ENCODE results near the gene DCAF7.
A peak's percentile ranks its signal among the peaks of the same experiment; 100 is the strongest.

The DCAF7 gene

DNA sequence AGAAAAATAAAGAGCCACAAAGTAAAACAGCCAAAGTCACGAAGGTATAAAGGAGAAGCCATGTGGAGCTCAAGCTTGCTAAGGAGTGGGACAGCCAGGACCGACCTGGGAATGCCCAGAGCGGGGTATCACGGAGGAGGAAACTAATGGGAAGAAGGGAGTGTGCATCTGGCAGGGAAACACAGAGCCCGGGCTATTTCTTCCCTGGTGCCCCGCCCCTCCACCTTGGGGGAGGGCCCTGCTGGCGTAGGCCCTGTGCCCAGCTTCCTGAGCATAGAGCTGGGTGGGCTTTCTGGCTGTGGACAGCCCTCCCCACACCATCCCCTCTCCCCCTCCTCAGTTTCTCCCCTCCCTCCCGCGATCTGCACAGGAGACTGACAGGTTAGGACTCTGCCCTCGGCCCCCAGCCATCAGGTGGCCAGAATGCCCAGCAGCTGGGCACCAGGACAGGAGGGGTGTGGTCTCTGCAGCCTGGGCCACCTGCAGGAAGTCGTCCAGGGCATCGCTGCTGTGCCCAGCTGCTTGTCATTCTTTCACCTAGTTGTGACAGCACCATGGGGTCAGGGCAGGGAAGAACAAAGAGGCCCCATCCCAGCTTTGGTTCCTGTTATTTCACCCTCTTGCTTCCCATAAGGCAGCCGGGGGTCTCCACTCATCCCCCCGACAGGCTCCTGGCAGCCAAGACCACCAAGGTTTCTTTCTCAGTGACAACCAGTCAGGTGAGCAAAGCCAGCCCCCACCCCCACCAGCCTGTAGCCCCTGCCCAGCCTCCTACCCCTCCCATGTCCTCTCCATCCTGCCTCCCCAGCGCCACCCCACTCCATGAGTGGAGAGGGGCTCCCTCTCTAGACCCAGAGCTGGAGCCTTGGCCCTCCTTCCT is 7.1 kb upstream of the DCAF7 start:
- no peak overlapping the region for H3K4me3 ChIP-seq (ENCODE audit: low read depth, low read length)
- DNase-seq (ENCODE audit: low read depth): no peak

DNA sequence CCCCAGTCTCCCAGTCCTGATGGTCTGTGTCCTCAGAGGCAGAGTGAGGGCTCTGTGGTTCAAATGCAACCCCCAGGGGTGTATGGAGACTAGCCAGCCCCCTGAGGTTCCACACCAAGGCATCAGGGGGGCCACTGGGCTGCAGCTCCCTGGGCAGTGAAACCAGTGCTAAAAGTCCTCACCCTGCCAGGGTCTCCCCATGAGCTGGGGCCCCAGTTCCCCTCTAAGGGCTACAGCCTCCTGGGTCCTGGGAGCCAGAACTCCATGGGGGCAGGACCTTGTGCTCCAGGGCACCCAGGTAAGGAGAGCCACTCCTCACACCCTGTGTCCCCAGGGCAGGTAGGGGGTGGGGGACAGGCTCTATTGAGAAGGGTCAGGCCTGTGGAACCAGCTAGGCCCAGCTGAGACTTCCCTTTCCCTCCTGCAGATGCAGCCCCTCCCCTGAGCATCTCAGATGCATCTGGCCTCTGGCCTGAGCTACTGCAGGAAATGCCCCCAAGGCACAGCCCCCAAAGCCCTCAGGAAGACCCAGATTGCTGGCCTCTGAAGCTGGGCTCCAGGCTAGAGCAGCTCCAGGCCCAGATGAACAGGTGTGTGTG is 6.4 kb upstream of the DCAF7 start:
- H3K4me3 ChIP-seq (ENCODE audit: low read depth, low read length): no peak overlapping the region
- no peak for DNase-seq (ENCODE audit: low read depth)

DNA sequence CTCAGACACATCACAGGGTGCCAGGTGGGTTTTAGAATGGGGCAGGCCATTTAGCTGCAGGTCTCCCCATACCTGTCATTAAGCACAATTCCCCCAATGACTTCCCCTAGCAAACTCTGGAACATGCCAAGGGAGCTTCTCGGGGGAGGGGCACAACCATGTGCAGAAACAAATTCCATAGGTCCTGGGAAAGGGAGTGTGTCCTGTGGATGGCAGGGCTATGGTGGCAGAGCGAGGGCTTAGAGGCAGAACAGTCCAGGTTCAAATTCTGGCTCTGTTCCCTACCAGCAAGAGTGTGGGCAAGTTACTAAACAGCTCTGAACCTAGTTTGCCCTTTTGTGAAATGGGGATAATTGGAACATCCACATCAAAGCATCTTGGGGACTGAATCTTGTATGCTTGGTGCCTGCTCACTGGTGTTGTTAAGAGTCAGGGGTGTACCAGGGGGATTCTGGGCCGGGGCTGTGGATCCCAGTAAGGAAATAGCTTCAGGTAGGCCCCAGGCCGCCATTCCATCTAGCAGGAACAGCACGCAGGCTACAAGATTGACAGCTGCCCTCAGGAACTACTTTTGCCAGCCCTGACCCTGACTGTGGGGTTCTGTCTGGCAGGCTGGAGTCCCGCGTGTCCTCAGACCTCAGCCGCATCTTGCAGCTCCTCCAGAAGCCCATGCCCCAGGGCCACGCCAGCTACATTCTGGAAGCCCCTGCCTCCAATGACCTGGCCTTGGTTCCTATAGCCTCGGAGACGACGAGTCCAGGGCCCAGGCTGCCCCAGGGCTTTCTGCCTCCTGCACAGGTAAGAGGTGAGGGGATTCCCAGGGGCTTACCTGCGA is 5.6 kb upstream of the DCAF7 start:
- no peak for DNase-seq (ENCODE audit: low read depth)
- no peak overlapping the region for H3K4me3 ChIP-seq (ENCODE audit: low read depth, low read length)

DNA sequence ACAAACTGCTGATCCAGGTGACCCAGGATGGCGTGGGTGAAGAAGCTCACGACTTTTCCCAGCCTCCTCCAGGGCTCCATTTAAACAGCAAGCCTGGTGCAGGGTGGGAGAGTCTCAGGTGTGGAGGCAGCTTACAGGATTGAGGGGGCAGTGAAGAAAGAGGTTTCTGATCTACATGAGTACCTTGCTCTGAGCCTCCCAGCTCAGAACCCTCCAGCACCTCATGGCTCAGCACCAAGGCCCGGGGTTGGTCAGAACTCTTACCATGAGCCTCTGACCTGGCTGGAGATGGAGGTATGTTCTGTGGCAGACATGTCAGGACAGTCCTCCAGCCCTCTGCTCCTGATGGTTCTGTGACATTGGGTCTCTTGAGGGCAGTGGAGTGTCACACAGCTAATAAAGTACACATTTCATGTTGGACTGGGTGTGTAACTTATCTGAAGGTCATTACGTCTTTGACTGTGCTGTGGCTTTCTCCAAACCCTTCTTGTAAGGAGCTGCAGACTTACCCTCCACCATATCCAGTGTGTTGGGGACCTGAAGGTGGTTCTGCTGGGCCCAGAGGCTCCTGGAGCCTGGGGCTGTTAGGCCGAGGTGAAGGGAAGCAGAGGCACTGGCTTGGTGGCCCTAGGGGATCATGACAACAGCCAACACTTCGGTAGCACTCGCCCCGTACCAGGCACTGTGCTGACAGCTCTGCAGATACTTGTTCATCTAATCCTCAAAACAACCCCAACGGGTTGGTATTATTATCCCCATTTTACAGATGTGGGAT is 3.8 kb upstream of the DCAF7 start:
- no peak for DNase-seq (ENCODE audit: low read depth)
- no peak overlapping the region for H3K4me3 ChIP-seq (ENCODE audit: low read depth, low read length)

DNA sequence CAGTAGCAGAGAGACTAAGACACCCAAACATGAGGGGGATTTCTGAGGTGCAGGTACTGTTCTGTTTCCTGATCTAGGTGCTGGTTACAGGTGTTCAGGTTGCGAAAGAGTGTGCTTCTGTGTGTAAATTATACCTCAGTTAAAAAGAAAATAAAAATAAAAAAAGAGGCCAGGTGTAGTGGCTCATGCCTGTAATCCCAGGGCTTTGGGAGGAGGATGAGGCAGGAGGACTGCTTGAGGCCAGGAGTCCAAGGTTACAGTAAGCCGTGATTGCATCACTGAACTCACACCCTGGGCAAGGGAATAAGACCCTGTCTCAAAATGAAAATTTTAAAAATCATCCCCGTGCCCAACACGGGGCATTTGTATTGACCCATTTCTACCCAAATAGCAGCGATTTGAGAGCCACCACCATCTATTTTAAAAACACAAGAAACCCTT is 3.2 kb upstream of the DCAF7 start:
- no peak for DNase-seq (ENCODE audit: low read depth)

DNA sequence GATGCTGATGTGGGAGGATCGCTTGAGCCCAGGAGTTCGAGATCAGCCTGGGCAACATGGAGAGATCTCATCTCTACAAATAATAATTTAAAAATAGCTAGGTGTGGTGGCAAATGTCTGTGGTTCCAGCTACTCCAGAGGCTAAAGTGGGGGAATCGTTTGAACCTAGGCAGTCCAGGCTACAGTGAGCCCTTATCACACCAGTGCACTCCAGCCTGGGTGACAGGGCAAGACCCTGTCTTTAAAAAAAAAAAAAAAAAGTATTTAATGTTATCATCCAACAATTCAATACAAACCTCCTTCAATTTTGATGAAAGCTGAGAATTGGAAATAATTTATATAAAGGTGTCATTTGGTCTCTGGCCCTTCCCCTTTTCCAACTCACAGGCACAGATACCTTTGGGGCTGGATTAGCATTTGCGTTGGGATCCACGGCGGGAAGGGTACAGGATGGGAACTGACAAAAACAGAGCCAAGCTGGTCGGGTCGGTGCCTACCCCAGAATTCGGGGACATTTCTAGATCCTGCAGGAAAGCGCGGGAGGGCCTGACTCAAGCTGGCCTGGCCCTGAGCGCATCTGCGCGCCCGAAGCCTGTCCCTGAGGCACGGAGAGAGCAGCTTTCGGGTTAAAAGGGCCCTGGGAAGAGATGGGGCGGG is 860 bp upstream of the DCAF7 start:
- peak overlapping the region; percentile 87 for H3K4me3 ChIP-seq (ENCODE audit: low read depth, low read length)
- no peak for DNase-seq (ENCODE audit: low read depth)

More for the DNA sequence above, 3.2 kb upstream of the DCAF7 start:
- H3K4me3 ChIP-seq (ENCODE audit: low read depth, low read length): no peak overlapping the region

DNA sequence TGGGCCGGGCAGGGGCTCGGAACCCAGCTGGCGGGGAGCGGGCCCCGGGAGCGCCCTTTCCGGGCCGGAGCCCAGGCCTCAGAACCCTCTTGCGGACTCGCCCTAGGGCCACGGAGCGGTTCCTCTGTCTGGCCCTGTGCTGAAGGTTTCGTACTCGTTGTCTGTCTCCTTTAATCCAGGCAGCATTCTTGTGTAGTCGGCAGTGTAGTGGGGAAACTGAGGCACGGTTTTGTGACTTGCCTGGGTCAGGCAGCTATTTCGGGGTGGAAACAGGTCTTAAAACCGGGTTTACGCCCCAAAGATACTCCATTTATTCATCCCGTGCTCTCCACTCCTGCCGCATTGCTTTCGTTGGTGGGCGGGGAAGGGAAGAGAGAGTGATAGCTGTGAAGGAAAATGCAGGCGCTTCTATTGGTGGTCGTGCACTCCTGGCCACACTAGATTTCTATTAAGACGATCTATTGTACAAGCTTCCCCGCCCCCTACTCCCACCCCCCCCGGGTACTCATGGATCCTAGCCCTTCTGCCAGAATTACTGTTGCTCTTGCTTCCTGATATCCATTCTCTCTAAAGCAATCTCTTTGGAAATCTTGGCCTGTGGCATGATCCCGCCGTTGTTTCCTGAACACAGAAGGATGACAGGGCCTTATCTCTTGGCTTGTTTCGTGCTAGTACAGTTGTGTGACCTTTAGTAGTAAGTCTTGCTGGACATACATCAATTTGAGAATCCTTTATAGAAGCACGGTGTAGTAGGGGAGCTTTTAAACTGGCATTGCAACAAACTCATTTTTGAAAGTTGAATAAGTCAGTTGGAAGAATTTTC is 751 bp downstream of the DCAF7 start:
- peak overlapping the region; percentile 87 for H3K4me3 ChIP-seq (ENCODE audit: low read depth, low read length)

DNA sequence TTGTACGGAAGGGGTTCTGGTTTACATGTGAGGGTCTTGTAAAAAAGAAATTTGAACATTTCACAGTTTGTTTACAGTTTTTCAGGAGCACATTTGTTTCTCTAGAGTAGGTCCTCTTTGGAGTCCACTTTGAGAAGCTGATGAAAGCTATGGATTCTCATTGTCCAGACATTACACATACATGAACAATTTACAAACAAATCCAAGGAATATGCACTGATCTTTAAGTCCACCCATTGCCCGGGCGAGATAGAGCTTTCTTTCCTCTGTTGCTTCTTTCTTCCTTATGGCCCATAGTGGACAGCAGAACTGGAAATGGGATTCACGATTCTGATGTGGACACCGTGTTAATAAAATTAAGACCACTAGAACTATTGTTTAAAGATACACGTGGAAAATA is 1.9 kb downstream of the DCAF7 start:
- peak overlapping the region; percentile 87 for H3K4me3 ChIP-seq (ENCODE audit: low read depth, low read length)
- DNase-seq (ENCODE audit: low read depth): no peak

More for the DNA sequence above, 751 bp downstream of the DCAF7 start:
- peak; percentile 10 for DNase-seq (ENCODE audit: low read depth)

DNA sequence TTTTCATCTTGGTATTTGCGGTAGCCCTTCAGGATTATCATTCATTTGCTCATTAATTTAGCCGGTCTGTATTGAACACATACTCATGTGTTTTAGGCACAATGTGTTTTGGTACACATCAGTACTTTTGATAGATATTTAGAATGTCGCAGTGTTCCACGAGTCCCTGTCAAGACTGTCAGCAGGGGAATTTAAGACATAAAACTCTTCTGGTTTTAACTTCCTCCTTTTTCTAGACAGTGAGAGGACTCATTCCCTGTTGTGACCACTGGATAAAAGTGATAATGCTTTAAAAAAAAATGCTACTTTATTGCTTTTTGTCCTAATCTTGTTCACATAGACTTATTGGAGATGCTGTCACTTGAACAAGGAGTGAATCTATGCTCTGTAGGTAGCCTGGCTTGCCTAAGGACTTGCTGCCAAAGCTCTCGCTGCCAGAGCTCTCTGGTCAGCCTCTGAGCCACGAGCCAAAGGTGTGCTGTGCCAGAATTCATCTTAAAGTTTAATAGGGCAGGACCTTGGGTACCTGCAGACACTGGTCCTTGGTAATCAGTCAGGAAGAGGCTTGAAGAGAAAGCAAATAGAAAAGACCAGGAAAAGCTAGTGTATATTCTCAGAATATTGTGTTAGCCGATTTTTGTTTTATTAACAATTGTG is 5.4 kb downstream of the DCAF7 start:
- no peak overlapping the region for H3K4me3 ChIP-seq (ENCODE audit: low read depth, low read length)
- no peak for DNase-seq (ENCODE audit: low read depth)

DNA sequence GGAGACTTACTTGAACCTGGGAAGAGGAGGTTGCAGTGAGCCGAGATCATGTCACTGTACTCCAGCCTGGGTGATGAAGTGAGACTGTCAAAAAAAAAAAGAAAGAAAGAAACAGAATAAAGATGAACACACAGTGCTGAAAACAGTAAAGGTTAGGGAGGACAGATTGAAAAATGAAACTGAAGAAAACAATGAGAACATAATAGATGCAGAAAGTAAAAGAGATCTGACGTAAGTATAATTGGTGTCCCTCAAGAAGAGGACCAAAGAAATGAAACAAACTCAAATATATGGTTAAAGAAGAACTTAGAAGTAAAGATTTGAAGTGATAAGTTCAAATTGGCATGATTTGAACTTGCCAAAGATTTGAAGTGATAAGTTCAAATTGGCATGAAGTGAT is 7.1 kb downstream of the DCAF7 start:
- H3K4me3 ChIP-seq (ENCODE audit: low read depth, low read length): no peak overlapping the region
- DNase-seq (ENCODE audit: low read depth): no peak

DNA sequence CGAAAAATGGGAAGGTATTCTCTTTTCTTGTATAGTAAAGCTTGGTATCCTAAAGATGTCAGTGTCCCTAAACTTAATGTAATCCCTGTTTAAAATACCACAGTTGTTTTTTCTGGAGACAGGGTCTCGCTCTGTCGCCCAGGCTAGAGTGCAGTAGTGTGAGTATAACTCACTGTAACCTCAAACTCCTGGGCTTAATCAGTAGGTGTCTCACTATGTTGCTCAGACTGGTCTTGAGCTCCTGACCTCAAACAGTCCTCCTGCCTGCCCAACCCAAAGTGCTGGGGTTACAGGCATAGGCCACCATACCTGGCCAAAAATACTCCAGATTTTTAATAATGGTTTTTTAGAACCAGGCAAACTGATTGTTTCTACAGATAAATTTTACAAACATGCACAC is 8.2 kb downstream of the DCAF7 start:
- DNase-seq (ENCODE audit: low read depth): no peak

DNA sequence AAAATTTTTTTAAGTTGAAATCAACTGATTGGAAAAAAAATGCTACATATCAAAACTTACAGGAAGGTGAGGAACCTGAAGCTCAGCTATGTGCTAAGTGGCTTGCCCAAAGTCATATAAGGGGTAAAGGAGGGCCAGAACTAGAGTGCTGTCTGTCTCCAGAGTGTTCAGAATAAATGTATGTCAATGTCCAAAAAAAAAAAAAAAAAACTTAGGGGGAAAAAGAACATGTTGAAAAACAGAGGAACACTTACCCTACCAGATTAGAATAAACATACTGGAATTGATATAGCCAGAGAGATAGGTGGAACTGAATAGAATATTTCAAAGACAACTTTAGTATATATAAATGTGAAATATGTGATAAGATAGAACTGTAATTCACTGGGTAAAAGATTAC is 11.5 kb downstream of the DCAF7 start:
- DNase-seq (ENCODE audit: low read depth): no peak
- H3K4me3 ChIP-seq (ENCODE audit: low read depth, low read length): no peak overlapping the region

More for the DNA sequence above, 8.2 kb downstream of the DCAF7 start:
- H3K4me3 ChIP-seq (ENCODE audit: low read depth, low read length): no peak overlapping the region

DNA sequence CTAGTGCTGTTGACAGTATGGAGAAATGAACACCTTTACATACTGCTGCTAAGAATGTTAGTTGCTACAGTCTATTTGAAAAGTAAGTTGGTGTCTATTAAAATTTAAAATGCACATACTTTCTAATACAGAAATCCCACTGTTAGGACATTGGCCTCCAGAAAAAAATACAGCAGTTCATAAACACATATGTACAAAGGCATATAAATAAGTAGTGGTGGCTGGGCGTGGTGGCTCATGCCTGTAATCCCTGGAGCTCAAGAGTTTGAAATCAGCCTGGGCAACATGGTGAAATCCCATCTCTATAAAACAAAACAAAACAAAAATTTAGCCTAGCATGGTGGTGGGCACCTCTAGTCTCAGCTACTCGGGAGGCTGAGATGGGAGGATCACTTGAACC is 13.1 kb downstream of the DCAF7 start:
- DNase-seq (ENCODE audit: low read depth): no peak

DNA sequence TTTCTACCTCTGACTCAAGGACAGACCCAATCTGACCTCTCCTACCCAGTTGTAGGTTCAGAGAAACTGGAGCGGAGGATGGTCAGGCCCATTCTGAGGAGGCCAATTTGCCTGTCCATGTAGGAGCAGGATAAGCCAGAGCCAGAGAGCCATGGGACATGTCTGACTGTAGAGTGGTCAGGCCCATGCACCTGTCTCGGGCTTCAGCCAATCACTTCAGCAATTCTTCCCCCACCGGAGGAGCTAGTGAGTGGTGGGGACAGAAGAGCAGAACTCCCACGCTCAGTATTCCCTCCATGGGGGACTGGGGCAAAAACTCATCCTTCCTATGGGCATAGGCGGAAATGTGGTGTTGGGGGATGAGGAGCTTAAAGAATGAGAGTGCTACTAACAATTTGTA is 14.3 kb downstream of the DCAF7 start:
- H3K4me3 ChIP-seq (ENCODE audit: low read depth, low read length): no peak overlapping the region
- DNase-seq (ENCODE audit: low read depth): no peak

More for the DNA sequence above, 13.1 kb downstream of the DCAF7 start:
- H3K4me3 ChIP-seq (ENCODE audit: low read depth, low read length): no peak overlapping the region

DNA sequence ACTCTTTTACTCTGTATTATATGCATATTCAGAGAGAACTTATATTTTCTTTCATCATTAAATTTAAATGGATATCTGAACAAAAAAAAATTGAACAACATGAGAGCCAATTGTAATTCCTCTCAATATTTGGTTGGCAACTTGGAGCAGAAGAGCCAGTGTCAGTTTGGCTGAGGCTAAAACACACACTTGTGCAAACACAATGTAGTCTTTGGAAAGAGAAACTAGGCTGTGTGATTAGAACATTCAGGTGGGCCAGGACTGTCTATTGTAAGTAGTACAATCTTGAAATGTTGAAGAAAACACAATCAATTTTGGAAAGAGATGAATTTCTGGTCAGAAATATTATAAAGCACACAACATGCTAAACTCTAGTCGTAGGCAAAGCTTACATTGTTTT is 17.0 kb downstream of the DCAF7 start:
- no peak overlapping the region for H3K4me3 ChIP-seq (ENCODE audit: low read depth, low read length)

DNA sequence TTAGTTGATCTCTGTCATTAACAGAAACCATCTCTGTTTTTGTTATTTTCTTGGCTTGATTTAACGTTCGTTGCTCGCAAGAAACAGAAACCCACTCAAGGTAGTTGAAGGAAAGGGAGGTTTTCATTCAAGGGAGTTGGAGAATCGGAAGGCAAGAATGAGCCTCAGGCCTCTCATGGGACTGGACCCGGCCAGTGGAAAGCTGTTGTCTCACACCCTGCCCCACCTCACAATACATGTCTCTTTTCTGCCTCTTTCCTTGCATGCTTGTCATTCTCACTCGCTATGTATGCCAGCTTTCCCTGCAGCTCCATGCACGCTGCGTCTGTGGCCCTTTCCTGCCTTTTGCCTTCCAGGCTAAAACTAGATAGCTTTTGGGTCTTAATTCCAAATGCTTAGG is 18.3 kb downstream of the DCAF7 start:
- DNase-seq (ENCODE audit: low read depth): no peak
- H3K4me3 ChIP-seq (ENCODE audit: low read depth, low read length): no peak overlapping the region

More for the DNA sequence above, 17.0 kb downstream of the DCAF7 start:
- DNase-seq (ENCODE audit: low read depth): no peak

DNA sequence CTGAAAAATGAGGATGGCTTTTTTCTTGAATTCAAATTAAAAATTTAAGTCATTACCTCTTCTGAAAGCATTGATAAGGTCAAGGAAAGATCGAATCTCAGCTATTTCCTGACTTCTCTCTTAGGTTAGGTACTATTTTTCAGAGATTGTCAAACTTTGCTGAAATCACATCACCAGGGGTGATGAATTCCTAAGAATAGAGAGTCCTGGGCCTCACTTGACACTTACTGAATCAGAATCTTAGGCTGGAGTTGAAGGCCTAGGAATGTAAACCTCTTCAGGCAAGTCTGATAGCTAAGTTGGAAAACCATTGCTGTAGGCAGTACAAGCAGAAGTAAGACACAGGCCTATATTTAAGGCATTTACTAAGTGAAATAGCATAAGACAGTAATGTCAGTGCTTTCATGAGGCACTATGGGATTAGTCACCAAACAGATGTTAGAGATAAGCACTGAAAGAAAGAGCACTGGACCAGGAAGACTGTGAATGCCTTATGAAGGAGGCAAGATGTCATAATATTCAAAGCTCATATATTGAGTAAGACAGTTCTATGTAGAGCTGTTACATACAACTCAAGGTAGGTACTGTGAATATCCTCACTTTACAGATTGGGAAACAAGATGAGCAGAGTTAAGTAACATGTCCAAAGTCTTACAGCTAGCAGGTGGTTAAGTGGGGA is 21.5 kb downstream of the DCAF7 start:
- no peak overlapping the region for H3K4me3 ChIP-seq (ENCODE audit: low read depth, low read length)
- DNase-seq (ENCODE audit: low read depth): peak; percentile 11

All from skeletal muscle cell (primary cell).